Smooth muscle cell (in vitro differentiated cells): ENCODE measurements around the gene CCDC175. TPM values are rescaled to one million over a fixed set of nuclear protein-coding genes. Genes with fewer than 3 reads are reported as not detected.

Experiments
- DNase-seq: peaks from one replicate; lab custom pipeline; 2025; ENCODE audit not compliant: unreplicated experiment; lab: John Stamatoyannopoulos, UW
- H2AFZ ChIP-seq: fragments of 200-600 bp; sonication (generic); 2 replicates; pipeline ENCODE4 v1.6.0; 2016; ENCODE audit warnings: antibody characterized with exemption, low read depth, mild to moderate bottlenecking
- H3F3A ChIP-seq: fragments of 200-600 bp; sonication (generic); 2 replicates; pipeline ENCODE4 v1.6.0; 2017; ENCODE audit warnings: antibody characterized with exemption, low read depth
- H3K27ac ChIP-seq: fragments of 200-600 bp; sonication (generic); 2 replicates; pipeline ENCODE4 v1.5.1; 2016; ENCODE audit warnings: low read depth, mild to moderate bottlenecking
- H3K27me3 ChIP-seq: fragments of 200-600 bp; sonication (generic); 2 replicates; pipeline ENCODE4 v1.6.1; 2016; ENCODE audit warnings: low read depth, mild to moderate bottlenecking
- H3K36me3 ChIP-seq: fragments of 200-600 bp; sonication (generic); 2 replicates; pipeline ENCODE4 v1.5.1; 2016; ENCODE audit warnings: low read depth
- H3K4me1 ChIP-seq: fragments of 200-600 bp; sonication (generic); 2 replicates; pipeline ENCODE4 v1.5.1; 2016; ENCODE audit warnings: low read depth
- H3K4me2 ChIP-seq: fragments of 200-600 bp; sonication (generic); 2 replicates; pipeline ENCODE4 v1.6.0; 2016; ENCODE audit warnings: mild to moderate bottlenecking
- H3K4me3 ChIP-seq: fragments of 200-600 bp; sonication (generic); 2 replicates; pipeline ENCODE4 v1.5.1; 2016; ENCODE audit warnings: mild to moderate bottlenecking
- H3K79me2 ChIP-seq: fragments of 200-600 bp; sonication (generic); 2 replicates; pipeline ENCODE4 v1.6.0; 2016; ENCODE audit warnings: low read depth, mild to moderate bottlenecking
- H3K9ac ChIP-seq: fragments of 200-600 bp; sonication (generic); 2 replicates; pipeline ENCODE4 v1.6.0; 2016; ENCODE audit warnings: low read depth
- H3K9me3 ChIP-seq: fragments of 200-600 bp; sonication (generic); replicated peaks from 2 replicates; pipeline ENCODE4 v1.5.1; 2016; ENCODE audit warnings: low read depth
- H4K20me1 ChIP-seq: fragments of 200-600 bp; sonication (generic); 2 replicates; pipeline ENCODE4 v1.6.0; 2016; ENCODE audit warnings: low read depth
- WGBS: methylation state at CpG from one replicate; pipeline ENCODE4 v1.1.7; 2016; ENCODE audit warnings: low lambda C conversion rate; 5-methylcytosine and 5-hydroxymethylcytosine counted together
- polyA plus RNA-seq: library from polyadenylated mRNA; unstranded; fragments of >200 nt; fragmentation: Nextera tagmentation; extraction: Ambion mirVana; gene quantifications from 2 replicates; pipeline ENCODE4 v1.2.1, GENCODE V29; 2016
- total RNA-seq: library from RNA; depleted of rRNA; stranded (reverse); fragments of >200 nt; gene quantifications from 2 replicates; pipeline ENCODE4 v1.2.3, GENCODE V29; 2014
- TF ChIP-seq, protein P1 (sequence below): fragments of 200-600 bp; sonication (generic); IDR thresholded peaks from 2 replicates; pipeline ENCODE4 v1.5.1; 2017; ENCODE audit warnings: borderline replicate concordance, mild to moderate bottlenecking, antibody characterized with exemption; ENCODE audit not compliant: insufficient read depth, poor library complexity, severe bottlenecking

The CCDC175 gene
- total and polyA plus RNA-seq, 2 experiments from 2014 or later, result not detected

DNA sequence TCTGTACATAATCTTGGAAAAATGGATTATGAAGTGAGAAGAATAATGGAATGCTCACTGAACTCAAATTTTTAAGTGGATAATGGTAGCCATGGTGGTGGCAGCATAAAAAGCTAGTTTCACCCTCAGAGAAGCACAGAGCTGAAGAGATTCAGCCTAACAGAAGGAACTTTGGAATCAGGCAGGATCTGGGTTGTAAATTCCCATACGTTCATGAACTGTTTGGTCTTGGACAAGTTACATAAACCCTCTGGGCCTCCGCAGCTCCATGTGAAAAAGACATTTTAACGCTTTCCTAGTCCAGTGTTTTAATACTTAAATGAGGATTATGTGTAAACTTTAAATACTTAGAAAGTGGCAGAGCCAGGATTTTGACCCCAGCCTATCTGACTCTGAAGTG, 65.6 kb downstream of the CCDC175 start:
- Histone ChIP-seq H3K9ac (no peak overlapping the region), H3K27ac (no peak overlapping the region), H3K27me3 (no peaks in the 10 kb centered on the region), H3K9me3 (no peaks in the 10 kb centered on the region), H3K4me1 (peaks cover 7% of the 10 kb centered on the region), H3F3A (peaks cover 13% of the 10 kb centered on the region), H4K20me1 (no peaks in the 10 kb centered on the region), H3K79me2 (no peaks in the 10 kb centered on the region), H2AFZ (no peak overlapping the region), H3K4me3 (no peak overlapping the region), H3K4me2 (no peak overlapping the region), H3K36me3 (no peaks in the 10 kb centered on the region)
- TF ChIP-seq, protein P1, sequence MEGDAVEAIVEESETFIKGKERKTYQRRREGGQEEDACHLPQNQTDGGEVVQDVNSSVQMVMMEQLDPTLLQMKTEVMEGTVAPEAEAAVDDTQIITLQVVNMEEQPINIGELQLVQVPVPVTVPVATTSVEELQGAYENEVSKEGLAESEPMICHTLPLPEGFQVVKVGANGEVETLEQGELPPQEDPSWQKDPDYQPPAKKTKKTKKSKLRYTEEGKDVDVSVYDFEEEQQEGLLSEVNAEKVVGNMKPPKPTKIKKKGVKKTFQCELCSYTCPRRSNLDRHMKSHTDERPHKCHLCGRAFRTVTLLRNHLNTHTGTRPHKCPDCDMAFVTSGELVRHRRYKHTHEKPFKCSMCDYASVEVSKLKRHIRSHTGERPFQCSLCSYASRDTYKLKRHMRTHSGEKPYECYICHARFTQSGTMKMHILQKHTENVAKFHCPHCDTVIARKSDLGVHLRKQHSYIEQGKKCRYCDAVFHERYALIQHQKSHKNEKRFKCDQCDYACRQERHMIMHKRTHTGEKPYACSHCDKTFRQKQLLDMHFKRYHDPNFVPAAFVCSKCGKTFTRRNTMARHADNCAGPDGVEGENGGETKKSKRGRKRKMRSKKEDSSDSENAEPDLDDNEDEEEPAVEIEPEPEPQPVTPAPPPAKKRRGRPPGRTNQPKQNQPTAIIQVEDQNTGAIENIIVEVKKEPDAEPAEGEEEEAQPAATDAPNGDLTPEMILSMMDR, result no peak
- DNase-seq, result no peak
- WGBS, result 29% methylated on average over 3 of the region's 3 CpGs

DNA sequence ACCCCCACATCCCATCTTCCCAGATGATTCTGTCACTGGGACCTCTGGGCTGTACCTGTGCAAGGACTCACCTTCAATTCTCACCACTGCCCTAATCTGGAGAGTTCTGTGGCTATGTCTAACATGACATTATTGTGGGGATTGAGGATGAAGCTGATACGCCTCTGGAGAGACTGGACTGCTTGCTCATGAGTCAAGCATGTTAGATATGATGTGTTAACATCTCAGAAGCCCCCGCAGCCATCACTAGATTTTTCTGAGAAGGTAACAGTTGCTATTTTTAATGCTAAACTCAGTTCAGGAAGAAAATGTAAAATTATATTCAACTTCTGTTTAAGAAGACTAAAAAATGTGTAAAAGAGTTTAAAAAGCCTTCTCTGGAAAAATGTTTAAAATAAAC, 66.6 kb downstream of the CCDC175 start:
- Histone ChIP-seq H3K4me3 (no peak overlapping the region), H2AFZ (no peak overlapping the region), H4K20me1 (no peaks in the 10 kb centered on the region), H3F3A (peaks cover 13% of the 10 kb centered on the region), H3K4me1 (peaks cover 7% of the 10 kb centered on the region), H3K4me2 (no peak overlapping the region), H3K9me3 (no peaks in the 10 kb centered on the region), H3K9ac (no peak overlapping the region), H3K79me2 (no peaks in the 10 kb centered on the region), H3K27me3 (no peaks in the 10 kb centered on the region), H3K27ac (no peak overlapping the region), H3K36me3 (no peaks in the 10 kb centered on the region)
- 36% methylated on average over 2 of the region's 2 CpGs for WGBS
- DNase-seq, result no peak
- TF ChIP-seq, protein P1, result no peak

DNA sequence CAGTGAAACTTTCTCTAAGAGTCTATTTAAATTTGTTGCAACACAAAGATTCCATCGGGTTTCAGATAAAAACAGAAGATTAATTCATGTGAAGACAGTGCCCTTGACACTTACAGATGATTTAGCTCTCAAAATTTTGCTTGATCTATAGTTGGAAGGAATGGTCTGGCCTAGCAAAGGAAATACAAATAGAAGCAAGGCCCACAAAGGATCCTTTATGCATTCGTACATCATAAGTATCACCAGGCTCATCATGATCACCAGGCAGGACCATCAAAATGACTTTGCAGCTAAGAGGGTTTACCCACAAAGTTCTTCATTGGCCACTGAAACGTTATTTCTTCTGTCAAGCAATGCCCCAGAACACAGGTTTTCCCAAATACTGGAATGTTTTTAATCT, 67.5 kb downstream of the CCDC175 start:
- Histone ChIP-seq H3K27me3 (no peaks in the 10 kb centered on the region), H3F3A (peaks cover 13% of the 10 kb centered on the region), H3K4me3 (no peak overlapping the region), H4K20me1 (peaks cover 4% of the 10 kb centered on the region), H3K27ac (no peak overlapping the region), H3K79me2 (no peaks in the 10 kb centered on the region), H3K9me3 (no peaks in the 10 kb centered on the region), H2AFZ (no peak overlapping the region), H3K4me2 (no peak overlapping the region), H3K4me1 (peaks cover 7% of the 10 kb centered on the region), H3K9ac (no peak overlapping the region), H3K36me3 (no peaks in the 10 kb centered on the region)
- TF ChIP-seq, protein P1, result no peak
- no peak for DNase-seq
- 93% methylated on average over 3 of the region's 3 CpGs for WGBS

DNA sequence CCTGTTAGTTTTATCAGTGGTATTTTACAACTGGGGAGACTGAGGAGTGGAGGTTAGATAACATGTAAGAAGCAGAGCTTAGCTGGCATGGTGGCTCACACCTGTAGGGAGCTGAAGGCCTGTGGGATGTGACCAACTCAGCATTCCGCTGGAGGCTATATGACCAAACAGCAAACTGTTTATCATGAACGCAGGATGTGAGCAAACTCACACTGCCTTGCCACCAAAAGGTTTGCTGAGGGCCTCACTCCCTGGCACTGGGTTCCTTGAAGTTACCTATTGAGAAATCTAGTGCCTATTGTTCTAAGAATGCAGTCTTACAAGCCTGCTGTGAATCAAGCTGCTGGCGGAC, 68.9 kb downstream of the CCDC175 start:
- Histone ChIP-seq H3K4me3 (no peak overlapping the region), H3K79me2 (no peaks in the 10 kb centered on the region), H3K27me3 (no peaks in the 10 kb centered on the region), H4K20me1 (peaks cover 4% of the 10 kb centered on the region), H2AFZ (no peak overlapping the region), H3K9me3 (no peaks in the 10 kb centered on the region), H3K27ac (no peak overlapping the region), H3K4me1 (peaks cover 7% of the 10 kb centered on the region), H3K9ac (no peak overlapping the region), H3K36me3 (no peaks in the 10 kb centered on the region), H3F3A (peaks cover 13% of the 10 kb centered on the region), H3K4me2 (no peak overlapping the region)
- WGBS, result 95% methylated on average over 3 of the region's 3 CpGs
- no peak for DNase-seq
- TF ChIP-seq, protein P1, result no peak
